ENCODE results near the gene ADAMTS7. TPM values are rescaled to one million over a fixed set of nuclear protein-coding genes. Genes with fewer than 3 reads are reported as not detected.

ADAMTS7 gene
- total and polyA plus RNA-seq, 2 of the 4 experiments (the other 2 are of a cell fraction) = 1.4 to 12.6 TPM

DNA sequence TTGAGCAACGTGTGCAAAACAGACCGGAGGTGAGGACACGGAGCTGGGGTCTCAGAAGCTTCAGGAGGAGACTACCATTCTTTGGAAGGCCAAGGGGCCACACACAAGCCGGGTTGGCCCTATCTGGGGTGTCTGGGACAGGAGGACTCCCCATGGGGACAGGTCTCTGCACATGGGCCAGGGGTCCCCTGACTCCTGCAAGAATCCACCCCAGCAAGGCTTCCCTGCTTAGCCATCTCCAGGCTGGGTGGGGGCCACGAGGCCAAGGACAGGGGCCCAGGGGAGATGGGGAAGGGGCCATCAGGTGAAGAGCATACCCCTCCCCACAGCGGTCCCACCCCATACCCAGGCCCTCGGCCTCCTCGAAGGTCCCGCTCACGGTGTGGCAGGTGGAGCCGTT, 38.5 kb downstream of the ADAMTS7 start:
- no CpG with 5 or more reads among the region's 11 CpGs for WGBS, 2 experiments (ENCODE audit: extremely low coverage in 2 of 2, insufficient read length in 1 of 2)
- ChIA-PET POLR2A (ENCODE audit: unreplicated experiment) (no interaction called here), CTCF (no interaction called here)
- DNase-seq (no peak), ATAC-seq (ENCODE audit: low read depth) (no peak)
- in situ Hi-C loops (cut with MboI; ENCODE audit: low sequenced_read_pairs) = no loop called here
- BruUV-seq (replicated peaks) = no TSS peak
- dilution Hi-C loops (cut with HindIII; ENCODE audit: low sequenced_read_pairs, unreplicated experiment) = no loop called here
- H3K4me2 ChIP-seq (ENCODE audit: low read depth, low read length) = no peak overlapping the region
- TF ChIP-seq, protein P1, sequence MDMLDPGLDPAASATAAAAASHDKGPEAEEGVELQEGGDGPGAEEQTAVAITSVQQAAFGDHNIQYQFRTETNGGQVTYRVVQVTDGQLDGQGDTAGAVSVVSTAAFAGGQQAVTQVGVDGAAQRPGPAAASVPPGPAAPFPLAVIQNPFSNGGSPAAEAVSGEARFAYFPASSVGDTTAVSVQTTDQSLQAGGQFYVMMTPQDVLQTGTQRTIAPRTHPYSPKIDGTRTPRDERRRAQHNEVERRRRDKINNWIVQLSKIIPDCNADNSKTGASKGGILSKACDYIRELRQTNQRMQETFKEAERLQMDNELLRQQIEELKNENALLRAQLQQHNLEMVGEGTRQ (IDR thresholded peaks at IDR 0.05; ENCODE audit: low read depth, low read length) = no peak
- TF ChIP-seq FOS (IDR thresholded peaks at IDR 0.05; ENCODE audit: low read depth, low read length) (no peak), MAFK (IDR thresholded peaks at IDR 0.05; ENCODE audit: low read depth, low read length) (no peak), MXI1 (IDR thresholded peaks at IDR 0.05; ENCODE audit: borderline replicate concordance, low read depth, low read length) (no peak), RCOR1 (IDR thresholded peaks at IDR 0.05; ENCODE audit: insufficient replicate concordance, low read length) (no peak), MAZ (IDR thresholded peaks at IDR 0.05; ENCODE audit: borderline replicate concordance, low read depth, low read length) (no peak), CEBPB (IDR thresholded peaks at IDR 0.05; ENCODE audit: low read depth, low read length) (no peak), RAD21 (IDR thresholded peaks at IDR 0.05; ENCODE audit: low read length) (no peak)
- TF ChIP-seq, protein P2, sequence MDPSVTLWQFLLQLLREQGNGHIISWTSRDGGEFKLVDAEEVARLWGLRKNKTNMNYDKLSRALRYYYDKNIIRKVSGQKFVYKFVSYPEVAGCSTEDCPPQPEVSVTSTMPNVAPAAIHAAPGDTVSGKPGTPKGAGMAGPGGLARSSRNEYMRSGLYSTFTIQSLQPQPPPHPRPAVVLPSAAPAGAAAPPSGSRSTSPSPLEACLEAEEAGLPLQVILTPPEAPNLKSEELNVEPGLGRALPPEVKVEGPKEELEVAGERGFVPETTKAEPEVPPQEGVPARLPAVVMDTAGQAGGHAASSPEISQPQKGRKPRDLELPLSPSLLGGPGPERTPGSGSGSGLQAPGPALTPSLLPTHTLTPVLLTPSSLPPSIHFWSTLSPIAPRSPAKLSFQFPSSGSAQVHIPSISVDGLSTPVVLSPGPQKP (IDR thresholded peaks at IDR 0.05; ENCODE audit: borderline replicate concordance, low read depth, low read length) = no peak
- H2BK15ac ChIP-seq (ENCODE audit: low read depth, low read length) = no peak overlapping the region
- H2AK5ac ChIP-seq (ENCODE audit: low read depth, low read length) = no peak overlapping the region
- H3K27me3 ChIP-seq (ENCODE audit: control insufficient read depth, insufficient read depth, low read length) = no peaks in the 10 kb centered on the region
- no peaks in the 10 kb centered on the region for H3K9me3 ChIP-seq (ENCODE audit: control insufficient read depth, insufficient read depth, low read length)
- H2BK120ac ChIP-seq (ENCODE audit: low read depth, low read length) = no peak overlapping the region
- peaks cover 14% of the 10 kb centered on the region for H3K36me3 ChIP-seq (ENCODE audit: control insufficient read depth, insufficient read depth, low read length)
- no peak overlapping the region for H3K23ac ChIP-seq (ENCODE audit: low read depth, low read length)
- no peak overlapping the region for H2AK9ac ChIP-seq (replicated peaks; ENCODE audit: low read depth, low read length, poor library complexity)
- intact Hi-C loops (cut with micrococcal nuclease) = no loop called here
- H4K20me1 ChIP-seq (ENCODE audit: insufficient read depth, low read length) = no peaks in the 10 kb centered on the region
- no peaks in the 10 kb centered on the region for H3K4me1 ChIP-seq (ENCODE audit: control insufficient read depth, insufficient read depth, low read length)
- H4K8ac ChIP-seq (ENCODE audit: low read depth in 2 of 2, low read length in 2 of 2) = no peak overlapping the region
- no peak overlapping the region for H3K9ac ChIP-seq (ENCODE audit: low read depth, low read length)
- H3K18ac ChIP-seq (ENCODE audit: low read depth, low read length) = no peak overlapping the region
- H3K4me3 ChIP-seq (ENCODE audit: insufficient read depth, low read depth, low read length) = no peak overlapping the region
- H3K9me1 ChIP-seq (ENCODE audit: insufficient read depth, low read length) = no peaks in the 10 kb centered on the region
- H3K79me1 ChIP-seq (ENCODE audit: low read depth in 1 of 2, low read length in 2 of 2) = no peaks in the 10 kb centered on the region
- no peak overlapping the region for H2BK5ac ChIP-seq (ENCODE audit: low read depth, low read length, poor library complexity, severe bottlenecking)
- no peak overlapping the region for H2AFZ ChIP-seq (replicated peaks; ENCODE audit: low read length, poor library complexity)
- H3K27ac ChIP-seq (ENCODE audit: insufficient read depth, low read length) = no peak overlapping the region
- H4K91ac ChIP-seq (ENCODE audit: insufficient read depth, low read depth, low read length) = no peak overlapping the region
- H3K4ac ChIP-seq (ENCODE audit: low read depth, low read length) = no peak overlapping the region
- H3K56ac ChIP-seq (ENCODE audit: extremely low read depth, insufficient read depth, low read length) = no peak overlapping the region
- no peak overlapping the region for H3K14ac ChIP-seq (replicated peaks; ENCODE audit: low read depth, low read length)
- H2BK20ac ChIP-seq (ENCODE audit: low read depth, low read length) = no peak overlapping the region
- no peak overlapping the region for H4K5ac ChIP-seq (ENCODE audit: low read depth, low read length)

Data from IMR-90 (cell line).